ENCODE results near the gene CCSER1. TPM values are rescaled to one million over a fixed set of nuclear protein-coding genes. Genes with fewer than 3 reads are reported as not detected.

CCSER1 gene
- total RNA-seq, 4 donors from 2014 or later = 3.6 to 7.0 (median 5.5) TPM

- no peaks in the 10 kb centered on the region for H3K9me3 ChIP-seq
Measured at GRCh38 chr4:90328558-90328957, 201.4 kb downstream of the CCSER1 start.

GRCh38 chr4:90330546-90330945 lies 203.4 kb downstream of the CCSER1 start:
- 57% methylated on average over 3 of the region's 3 CpGs for WGBS
- no peak for TF ChIP-seq POLR2AphosphoS5 (IDR thresholded peaks at IDR 0.05)
- no peak for TF ChIP-seq CTCF (IDR thresholded peaks at IDR 0.05)
- Histone ChIP-seq H3K4me1 (no peaks in the 10 kb centered on the region), H3K36me3 (no peaks in the 10 kb centered on the region), H3K27me3 (no peaks in the 10 kb centered on the region), H3K4me3 (no peak overlapping the region), H3K9me3 (no peaks in the 10 kb centered on the region), H3K27ac (replicated peaks in 1 of 4) (no peak overlapping the region)
- intact Hi-C loops (cut with DNase I) = no loop called here
- DNase-seq (ENCODE audit: extremely low spot score) = no peak

More at GRCh38 chr4:90328558-90328957, 201.4 kb downstream of the CCSER1 start:
- H3K36me3 ChIP-seq = no peaks in the 10 kb centered on the region
- no peak overlapping the region for H3K4me3 ChIP-seq
- no peak overlapping the region for H3K27ac ChIP-seq (replicated peaks in 1 of 4)
- intact Hi-C loops (cut with DNase I) = no loop called here
- TF ChIP-seq POLR2A (IDR thresholded peaks at IDR 0.05; ENCODE audit: low read depth) (no peak), POLR2AphosphoS5 (IDR thresholded peaks at IDR 0.05) (no peak), EP300 (IDR thresholded peaks at IDR 0.05) (no peak), CTCF (IDR thresholded peaks at IDR 0.05) (no peak)
- no peaks in the 10 kb centered on the region for H3K27me3 ChIP-seq
- no peak for DNase-seq (ENCODE audit: extremely low spot score)
- no peaks in the 10 kb centered on the region for H3K4me1 ChIP-seq
- WGBS = 22% methylated on average over 2 of the region's 2 CpGs

- no peaks in the 10 kb centered on the region for H3K9me3 ChIP-seq
- TF ChIP-seq EP300 (IDR thresholded peaks at IDR 0.05) (no peak), CTCF (IDR thresholded peaks at IDR 0.05) (no peak), POLR2AphosphoS5 (IDR thresholded peaks at IDR 0.05) (no peak), POLR2A (IDR thresholded peaks at IDR 0.05; ENCODE audit: low read depth) (no peak)
- 74% methylated on average over 3 of the region's 3 CpGs for WGBS
Measured at GRCh38 chr4:90345549-90346215, 218.5 kb downstream of the CCSER1 start.

GRCh38 chr4:90349636-90350035 lies 222.4 kb downstream of the CCSER1 start:
- no peak for TF ChIP-seq POLR2A (IDR thresholded peaks at IDR 0.05; ENCODE audit: low read depth)
- TF ChIP-seq EP300 (IDR thresholded peaks at IDR 0.05) = no peak
- TF ChIP-seq CTCF (IDR thresholded peaks at IDR 0.05) = no peak
- TF ChIP-seq POLR2AphosphoS5 (IDR thresholded peaks at IDR 0.05) = no peak
- intact Hi-C loops (cut with DNase I) = no loop called here
- Histone ChIP-seq H3K36me3 (no peaks in the 10 kb centered on the region), H3K9me3 (no peaks in the 10 kb centered on the region), H3K27me3 (no peaks in the 10 kb centered on the region), H3K27ac (replicated peaks in 1 of 4) (no peak overlapping the region), H3K4me3 (no peak overlapping the region), H3K4me1 (no peaks in the 10 kb centered on the region)
- WGBS = 55% methylated on average over 2 of the region's 2 CpGs
- DNase-seq (ENCODE audit: extremely low spot score) = no peak

More at GRCh38 chr4:90345549-90346215, 218.5 kb downstream of the CCSER1 start:
- Histone ChIP-seq H3K36me3 (no peaks in the 10 kb centered on the region), H3K4me3 (no peak overlapping the region), H3K27me3 (no peaks in the 10 kb centered on the region), H3K27ac (replicated peaks in 1 of 4) (no peak overlapping the region), H3K4me1 (no peaks in the 10 kb centered on the region)
- no peak for DNase-seq (ENCODE audit: extremely low spot score)
- intact Hi-C loops (cut with DNase I) = no loop called here

Measured in esophagus muscularis mucosa (tissue), 4 donors.